Stimulated activated CD8-positive, alpha-beta memory T cell treated with anti-CD3 and anti-CD28 coated beads, Interleukin-2, amount 100 ng/mL, for 48 hours (primary cell): ENCODE measurements around the gene TNFSF9.
"Not testable (repeated sequence)": the region's sequence is repeated elsewhere in the genome, so short reads cannot be mapped to it uniquely, and the experiment has no call there.

Experiments
- DNase-seq, 2 donors: peaks; one replicate each; pipeline ENCODE4 v3.0.0-alpha.2; 2020; ENCODE audit warnings: low read depth in 2 of 2

TNFSF9 gene

DNA sequence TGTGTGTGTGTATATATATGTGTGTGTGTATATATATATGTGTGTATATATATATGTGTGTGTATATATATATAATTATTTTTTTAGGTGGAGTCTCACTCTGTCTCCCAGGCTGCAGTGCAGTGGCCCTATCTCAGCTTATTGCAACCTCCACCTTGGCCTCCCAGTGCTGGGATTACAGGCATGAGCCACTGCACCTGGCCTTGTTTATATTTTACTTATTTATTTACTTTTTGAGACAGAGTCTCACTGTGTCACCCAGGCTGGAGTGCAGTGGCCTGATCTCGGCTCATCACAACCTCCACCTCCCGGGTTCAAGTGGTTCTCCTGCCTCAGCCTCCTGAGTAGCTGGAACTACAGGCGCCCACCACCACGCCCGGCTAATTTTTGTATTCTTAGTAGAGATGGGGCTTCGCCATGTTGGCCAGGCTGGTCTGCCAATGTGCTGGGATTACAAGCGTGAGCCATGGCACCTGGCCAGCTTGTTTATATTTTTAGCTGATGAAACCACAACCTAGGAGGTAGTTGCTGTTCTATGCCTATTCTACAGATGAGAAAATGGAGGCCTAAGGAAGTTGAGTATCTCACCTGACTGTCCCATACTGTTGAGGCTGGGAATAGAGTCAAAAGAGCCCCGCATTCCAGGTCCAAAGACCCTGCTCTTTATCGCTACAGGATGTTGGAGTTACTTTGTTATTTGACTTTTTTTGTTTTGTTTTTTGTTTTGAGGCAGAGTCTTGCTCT, 22.6 kb upstream of the TNFSF9 start:
- DNase-seq = not testable (repeated sequence)

DNA sequence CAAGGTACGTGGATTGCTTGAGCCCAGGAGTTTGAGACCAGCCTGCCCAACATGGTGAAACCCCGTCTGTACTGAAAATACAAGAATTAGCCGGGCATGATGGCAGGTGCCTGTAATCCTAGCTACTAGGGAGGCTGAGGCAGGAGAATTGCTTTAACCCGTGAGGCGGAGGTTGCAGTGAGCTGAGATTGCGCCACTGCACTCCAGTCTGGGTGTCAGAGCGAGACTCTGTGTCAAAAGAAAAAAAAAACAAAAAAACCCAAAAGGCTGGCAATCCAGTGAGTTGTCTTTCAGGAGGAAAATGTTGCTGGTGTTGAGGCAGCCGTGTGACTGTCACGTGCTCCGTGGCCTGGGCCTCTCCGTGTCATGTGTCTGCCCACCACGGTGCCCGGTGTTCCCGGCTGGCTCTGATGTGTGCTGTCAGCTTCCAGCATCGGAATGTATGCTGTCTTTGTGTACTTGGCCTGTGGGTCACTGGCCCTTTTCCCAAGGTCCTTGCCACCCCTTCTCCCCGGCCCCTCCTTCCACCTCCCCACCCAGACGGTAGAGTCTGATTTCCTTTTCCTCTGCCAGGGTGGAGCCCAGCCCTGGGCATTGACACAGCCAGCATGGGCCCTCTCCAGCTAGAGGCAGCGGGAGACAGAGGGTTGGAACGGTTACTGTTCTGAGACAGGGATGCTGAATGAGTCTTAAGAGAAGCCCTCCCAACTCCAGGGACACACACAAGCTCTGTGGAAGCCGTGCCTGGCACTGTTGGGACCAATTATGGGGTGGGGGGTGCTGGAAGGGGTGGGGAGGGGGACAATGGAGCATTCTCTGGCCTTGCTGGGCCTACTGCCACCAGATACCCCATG, 21.5 kb upstream of the TNFSF9 start:
- DNase-seq = no peak

DNA sequence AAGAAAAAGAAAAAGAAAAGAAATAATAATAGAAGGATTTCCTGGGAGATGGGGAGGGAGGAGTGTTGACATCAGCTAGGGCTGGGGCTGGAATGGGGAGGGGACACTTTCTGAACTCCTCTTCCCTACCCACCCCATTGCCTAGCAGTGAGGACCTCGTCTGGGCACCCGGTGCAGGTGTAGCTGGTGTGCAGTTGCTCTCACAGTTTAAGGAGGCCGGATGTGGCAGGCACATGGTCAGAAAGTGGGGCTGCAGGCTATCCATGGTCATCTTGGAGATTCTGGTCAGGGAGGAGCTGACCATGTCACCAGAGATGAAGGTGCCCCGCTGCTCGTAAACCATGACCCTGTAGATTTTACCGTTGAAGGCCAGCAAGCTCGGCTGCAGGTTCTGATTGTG, 20.2 kb upstream of the TNFSF9 start:
- DNase-seq = no peak

DNA sequence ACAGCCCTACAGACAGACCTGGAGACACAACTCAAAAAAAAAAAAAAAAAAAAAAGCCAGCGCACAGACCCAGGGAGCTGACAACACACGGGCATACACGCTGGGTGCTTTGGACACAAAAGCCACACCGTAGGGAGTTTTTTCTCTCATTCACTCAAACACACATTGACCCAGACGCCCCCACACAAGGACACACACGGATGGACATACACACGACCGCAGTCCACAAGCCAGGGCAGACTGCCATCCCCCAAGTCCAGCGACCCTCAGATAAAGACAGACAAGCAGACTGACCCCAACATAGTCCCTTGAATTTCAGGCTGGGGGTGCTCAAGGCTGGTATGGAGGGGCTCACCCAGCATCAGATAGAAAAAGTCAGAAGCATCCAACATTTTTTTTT, 16.7 kb upstream of the TNFSF9 start:
- no peak for DNase-seq

DNA sequence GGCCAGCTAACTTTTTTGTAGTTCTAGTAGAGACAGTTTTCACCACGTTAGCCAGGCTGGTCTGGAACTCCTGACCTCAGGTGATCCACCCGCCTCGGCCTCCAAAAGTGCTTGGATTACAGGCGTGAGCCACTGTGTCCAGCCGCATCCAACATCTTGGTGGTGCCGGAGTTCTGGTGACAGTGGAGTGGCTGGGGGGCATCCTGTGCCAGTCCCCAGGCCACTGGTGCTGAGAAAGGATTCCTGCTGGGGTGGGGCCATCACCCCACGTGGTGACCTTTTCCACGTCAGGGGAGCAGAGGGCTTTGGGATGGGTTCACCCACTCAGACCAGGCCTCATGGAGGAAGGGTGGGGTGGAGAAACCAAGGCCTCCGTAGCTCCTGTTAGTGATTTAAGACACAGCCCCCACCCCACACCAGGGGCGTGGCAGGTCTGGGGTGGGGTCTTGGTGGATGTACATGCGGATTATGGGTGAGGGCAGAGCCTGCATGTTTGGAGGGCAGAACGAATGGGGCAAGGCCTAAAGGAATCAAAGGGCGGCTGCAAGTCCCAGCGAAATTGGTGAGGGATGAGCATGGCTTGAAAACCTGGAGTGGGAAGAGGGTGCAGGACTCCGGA, 15.8 kb upstream of the TNFSF9 start:
- no peak for DNase-seq

DNA sequence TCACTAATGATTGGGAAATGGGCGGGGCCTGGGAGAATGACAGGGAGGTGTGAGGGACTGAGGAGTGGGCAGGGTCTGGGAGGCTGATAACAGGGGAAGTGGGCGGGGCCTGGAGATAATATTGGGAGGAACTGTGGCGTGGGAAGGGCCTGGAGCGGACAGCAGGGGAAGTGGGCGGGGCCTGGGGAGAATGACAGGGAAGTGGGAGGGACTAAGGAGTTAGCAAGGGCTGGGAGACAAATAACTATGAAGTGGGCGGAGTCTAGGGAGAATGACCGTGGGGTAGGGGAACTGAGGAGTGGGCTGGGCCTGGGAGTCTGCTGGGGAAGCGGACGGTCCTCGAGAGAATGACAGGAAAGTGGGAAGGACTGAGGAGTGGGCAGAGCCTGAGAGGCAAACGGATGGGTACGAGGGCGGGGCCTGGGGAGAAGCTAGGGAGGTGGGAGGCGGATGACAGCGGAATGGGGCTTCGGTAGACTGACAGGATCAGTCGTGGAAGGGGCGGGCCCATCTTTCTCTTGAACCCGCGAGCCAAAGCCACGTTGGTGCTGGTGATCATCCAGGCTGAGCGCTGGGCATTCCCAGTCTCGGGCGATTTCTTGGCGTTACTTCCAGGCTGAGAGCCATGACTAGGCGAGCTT, 14.7 kb upstream of the TNFSF9 start:
- peak; percentile 66 to 78 for DNase-seq

DNA sequence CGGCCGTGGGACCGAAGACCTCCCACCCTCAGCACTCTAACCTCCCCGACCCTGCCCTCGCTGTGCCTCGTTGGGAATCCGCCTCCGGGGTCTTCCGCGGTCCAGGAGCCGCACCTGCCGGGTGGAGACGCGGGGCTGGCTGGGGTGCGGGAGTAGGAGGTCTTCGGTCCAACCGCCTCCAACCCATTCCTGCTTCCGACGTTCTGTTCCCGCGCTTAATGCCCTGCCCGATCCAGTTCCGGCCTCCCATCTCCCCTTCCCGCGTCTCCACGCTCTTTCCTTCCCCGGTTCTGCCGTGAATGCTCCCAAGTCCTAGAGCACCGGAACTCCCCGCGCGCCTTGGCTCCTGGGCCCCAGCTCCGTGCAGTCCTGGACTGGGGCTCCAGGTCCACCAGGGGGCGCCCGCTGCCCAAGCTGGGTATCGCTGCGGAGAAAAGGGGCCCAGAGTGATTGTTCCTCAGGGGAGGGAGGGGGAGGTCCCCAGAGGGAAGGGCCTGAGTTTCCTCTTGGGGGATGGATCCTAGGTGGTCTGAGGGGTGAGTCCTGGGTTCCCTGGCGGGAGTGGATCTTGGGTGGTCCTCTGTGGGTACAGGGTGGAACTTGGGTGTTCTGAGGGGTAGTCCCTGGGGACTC, 14.1 kb upstream of the TNFSF9 start:
- DNase-seq = peak; percentile 91 to 95

DNA sequence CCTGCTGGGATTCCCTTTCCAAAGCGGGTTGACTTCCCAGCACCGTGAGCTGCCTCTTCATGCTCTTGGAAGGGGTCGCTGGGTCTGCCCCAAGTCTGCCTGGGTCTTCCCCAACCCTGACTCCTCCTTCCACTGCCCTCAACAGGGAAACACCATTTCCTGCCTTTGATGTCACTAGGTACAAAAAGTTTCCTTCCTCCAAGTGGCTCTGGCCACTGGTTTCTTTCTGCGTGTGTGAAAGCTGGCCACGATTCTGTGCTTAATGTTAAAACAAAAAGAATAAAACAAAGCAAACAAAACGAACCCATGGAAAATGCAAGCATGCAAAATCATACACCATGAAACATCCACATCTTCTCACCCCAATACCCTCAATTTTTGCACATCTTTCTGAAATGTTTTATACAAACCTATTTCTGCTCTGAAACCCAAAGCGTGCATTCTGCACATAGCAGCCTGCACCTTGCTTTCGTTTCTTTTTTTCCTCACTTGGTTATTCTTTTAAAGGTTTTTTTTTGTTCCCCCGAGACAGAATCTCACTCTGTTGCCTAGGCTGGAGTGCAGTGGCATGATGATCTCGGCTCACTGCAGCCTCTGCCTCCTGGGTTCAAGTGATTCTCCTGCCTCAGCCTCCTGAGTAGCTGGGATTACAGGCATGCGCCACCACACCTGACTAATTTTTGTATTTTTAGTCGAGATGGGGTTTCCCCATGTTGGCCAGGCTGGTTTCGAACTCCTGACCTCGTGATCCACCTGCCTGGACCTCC, 12.5 kb upstream of the TNFSF9 start:
- no peak for DNase-seq

DNA sequence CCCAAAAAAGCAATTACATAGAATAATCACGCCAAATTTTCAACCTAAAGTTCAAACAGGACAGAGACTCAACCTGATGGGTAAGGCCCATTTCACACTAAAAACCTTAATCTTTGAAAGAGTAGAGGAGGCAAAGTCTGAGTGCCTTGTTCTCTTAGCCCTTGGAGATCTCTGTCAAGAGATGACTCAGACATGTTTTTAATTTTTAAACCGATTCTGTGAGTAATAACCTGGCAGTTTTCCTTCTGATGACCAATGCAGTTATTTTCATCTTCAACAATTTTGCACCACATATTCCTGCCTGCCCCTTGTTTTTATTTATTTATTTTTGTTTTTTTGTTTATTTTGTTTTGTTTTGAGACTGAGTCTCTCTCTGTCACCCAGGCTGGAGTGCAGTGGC, 11.5 kb upstream of the TNFSF9 start:
- DNase-seq = no peak

DNA sequence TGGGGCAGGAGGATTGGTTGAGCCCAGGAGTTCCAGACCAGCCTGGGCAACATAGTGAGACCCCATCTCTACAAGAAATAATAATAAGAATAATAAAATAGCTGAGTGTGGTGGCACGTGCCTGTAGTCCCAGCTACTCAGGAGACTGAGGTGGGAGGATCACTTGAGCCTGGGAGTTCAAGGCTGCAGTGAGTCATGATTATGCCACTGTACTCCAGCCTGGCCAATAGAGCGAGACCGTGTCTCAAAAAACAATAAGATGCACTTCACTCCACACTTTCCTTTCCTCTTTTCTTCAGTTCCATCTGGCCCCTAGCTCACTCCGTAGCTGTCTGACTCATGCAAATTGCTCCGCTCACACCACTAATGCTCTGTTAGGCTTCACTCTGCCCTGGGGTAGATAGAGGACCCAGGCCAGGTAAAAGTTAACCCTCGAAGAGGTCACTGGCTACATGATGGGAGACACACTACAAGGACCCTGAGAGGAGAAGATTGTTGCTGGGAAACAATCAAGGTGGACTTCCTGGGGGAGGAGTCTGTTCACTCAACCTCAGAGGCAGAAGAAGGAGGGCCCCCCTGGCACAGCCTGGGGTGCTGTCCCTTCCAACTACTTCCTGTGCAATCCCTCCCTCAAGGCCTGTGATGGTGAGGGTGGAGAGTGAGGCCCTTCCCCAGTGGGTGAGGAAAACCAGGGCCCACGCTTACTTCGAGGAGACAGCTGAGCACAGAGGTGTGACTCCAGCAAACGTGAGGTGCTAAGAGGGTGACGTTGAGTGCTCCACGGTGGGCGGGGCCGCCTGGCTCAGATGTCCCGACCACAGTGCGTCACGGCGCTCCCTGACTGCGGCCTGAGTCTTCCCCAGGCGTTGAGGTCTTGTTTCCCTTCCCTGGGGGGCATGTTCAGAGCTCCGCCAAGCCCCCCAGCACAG, 8.8 kb upstream of the TNFSF9 start:
- peak; percentile 55 to 61 for DNase-seq

DNA sequence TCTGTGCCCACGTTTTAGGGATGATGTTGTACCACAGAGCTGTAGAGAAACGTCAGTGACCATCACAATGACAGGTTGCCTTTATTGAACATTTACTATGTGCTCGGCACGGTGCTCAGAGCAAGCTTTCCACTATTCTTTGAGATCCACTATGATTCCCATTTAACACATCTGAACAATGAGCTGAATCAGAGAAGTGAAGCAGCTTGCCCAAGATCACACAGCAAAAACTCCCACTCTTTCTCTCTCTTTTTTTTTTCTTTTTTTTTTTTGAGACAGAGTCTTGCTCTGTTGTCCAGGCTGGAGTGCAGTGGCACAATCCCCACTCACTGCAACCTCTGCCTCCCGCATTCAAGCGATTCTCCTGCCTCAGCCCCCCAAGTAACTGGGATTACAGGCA, 8.1 kb upstream of the TNFSF9 start:
- DNase-seq = no peak

DNA sequence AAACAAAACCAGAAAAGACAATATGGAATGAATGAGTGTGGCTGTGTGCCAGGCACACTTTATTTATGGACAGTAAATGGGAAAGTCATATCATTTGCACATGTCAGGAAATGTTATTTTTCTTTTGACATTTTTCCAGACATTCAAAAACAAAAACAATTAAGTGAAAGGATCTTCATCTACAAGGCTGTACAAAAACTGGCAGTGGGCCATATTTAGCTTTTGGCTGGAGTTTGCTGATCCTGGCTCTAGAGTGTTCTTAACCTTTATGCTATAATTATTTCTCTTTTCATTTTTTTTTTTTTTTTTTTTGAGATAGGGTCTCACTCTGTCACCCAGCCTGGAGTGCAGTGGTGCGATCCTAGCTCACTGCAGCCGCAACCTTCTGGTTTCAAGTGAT, 6.5 kb upstream of the TNFSF9 start:
- no peak for DNase-seq

DNA sequence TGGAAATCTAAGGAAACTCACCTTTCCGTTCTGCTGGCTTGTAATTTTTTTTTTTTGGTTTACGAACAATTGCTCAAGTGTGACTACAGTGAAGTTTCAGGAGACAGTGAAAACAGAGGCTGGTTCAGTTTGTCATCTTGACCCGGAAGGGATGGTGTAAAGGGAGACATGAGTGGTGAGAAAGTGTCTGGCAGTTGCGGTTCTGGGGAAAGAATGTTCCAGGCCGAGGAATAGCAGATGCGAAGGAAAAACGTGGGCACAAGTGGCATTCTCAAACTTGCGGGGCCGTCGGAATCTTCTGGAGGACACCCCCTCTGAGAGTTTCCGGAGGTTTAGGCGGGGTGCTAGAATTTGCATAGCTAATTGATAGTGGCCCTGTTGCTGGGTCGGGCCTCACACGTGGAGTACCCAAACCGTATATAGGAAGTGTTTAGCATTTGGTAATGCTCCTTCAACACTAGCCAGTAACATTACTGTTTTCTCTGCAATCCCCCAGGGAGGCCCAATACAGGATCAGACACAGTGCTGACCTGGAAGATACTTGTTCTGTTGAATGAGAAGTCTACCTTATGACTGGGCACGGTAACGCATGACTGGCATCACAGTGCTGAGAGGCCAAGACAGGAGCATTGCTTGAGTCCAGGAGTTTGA, 2.8 kb upstream of the TNFSF9 start:
- no peak for DNase-seq

DNA sequence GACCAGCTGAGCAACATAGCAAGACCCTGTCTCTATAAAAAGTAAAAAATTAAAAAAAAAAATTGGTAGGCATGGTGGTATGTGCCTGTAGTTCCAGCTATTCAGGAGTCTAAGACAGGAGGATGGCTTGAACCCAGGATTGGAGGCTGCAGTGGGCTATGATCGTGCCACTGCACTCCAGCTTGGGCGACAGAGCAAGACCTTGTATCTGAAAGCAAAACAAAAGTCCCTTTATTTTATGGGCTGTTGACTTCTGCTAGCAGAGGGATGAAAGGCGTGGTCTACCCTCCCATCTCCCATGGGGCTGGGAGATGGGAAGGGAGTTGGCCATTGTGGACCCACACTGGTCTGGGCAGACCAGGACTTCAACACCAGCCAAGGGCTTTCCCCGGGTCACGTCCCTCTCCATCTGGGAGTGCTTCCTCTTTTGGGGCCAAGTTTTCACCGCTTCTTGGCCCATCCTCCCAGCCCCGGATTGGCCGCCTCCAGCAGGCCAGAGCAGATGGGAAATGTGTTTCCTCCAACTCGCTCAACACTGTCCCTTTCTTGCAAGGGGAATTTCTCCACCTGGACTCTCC, 2.2 kb upstream of the TNFSF9 start:
- no peak for DNase-seq

DNA sequence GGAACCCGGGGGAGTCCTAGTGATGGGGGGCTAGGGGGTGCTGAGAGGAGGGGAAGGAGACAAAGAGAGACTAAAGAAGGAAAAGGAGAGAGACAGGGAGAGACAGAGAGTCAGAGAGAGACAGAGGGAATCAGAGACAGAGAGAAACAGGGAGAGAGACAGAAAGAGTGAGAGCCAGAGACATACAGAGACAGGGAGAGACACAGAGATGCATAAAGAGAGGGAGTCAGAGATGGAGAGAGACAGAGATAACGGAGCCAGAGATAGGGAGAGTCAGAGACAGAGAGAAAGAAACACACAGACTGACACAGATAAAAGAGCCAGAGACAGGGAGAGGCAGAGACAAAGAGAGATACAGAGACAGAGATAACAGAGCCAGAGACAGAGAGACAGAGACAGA, 1.5 kb upstream of the TNFSF9 start:
- DNase-seq = no peak

DNA sequence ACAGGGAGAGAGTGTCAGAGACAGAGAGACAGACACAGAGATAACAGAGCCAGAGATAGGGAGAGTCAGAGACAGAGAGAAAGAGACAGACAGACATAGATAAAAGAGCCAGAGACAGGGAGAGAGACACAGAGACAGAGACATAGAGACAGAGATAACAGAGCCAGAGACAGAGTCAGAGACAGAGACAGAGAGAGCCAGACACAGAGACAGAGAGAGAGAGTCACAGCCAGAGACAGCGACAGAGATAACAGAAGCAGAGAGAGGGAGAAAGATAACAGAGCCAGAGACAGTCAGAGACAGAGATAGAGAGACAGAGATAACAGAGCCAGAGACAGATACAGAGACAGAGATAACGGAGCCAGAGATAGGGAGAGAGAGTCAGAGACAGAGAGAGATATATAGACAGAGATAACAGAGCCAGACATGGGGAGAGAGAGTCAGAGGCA, 865 bp upstream of the TNFSF9 start:
- no peak for DNase-seq

DNA sequence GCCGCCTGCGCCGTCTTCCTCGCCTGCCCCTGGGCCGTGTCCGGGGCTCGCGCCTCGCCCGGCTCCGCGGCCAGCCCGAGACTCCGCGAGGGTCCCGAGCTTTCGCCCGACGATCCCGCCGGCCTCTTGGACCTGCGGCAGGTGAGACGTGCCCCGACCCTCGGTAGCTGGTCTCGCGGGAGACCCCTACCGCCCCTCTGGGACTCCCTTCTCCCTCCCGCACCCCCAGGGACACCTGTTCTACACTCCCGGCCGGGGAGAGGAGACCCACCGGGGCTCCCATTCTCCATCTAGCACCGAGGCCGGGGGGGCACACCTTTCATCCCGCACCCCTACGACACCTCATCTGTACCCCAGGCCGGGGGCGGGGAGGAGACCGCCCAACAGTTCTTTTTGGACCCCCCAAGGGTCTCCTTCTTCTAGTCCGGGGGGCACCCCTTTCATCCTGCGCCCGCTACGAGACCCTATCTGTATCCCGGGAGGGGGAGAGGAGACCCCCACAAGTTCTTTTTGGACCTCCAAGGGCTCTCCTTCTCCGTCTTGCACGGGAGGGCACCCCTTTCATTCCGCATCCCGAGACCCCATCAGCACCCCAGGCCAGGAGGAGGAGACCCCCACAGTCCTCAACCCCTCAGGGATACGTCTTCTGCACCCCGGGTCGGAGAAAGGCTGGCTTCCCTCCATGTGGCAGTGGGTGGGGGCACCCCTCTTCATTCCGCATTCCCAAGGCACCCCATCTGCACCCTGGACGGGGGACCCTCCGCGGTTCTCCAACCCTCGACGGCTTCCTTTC, 533 bp downstream of the TNFSF9 start:
- no peak for DNase-seq

DNA sequence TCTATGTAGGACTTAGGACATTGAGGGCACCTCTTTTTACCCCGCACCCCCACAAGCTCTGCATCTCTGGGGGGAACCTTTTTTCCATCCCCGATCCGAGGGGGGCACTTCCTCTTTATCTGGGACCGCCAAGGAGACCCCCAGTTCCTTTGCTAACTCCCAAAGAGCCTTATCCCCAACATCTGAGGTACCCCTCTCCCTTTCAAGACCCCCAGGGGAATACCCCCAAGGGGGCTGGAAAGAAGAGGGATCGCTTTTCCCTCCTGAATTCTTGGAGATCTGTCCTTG, 1.1 kb downstream of the TNFSF9 start:
- no peak for DNase-seq
